ENCODE data around the gene KIAA0319L. TPM values are rescaled to one million over a fixed set of nuclear protein-coding genes. Genes with fewer than 3 reads are reported as not detected.

The KIAA0319L gene
- total and polyA plus RNA-seq, 2 donors (not counting 3 experiments of a cell fraction or from before 2014, with no cell fraction given), result 31.4 to 43.4 TPM

DNA sequence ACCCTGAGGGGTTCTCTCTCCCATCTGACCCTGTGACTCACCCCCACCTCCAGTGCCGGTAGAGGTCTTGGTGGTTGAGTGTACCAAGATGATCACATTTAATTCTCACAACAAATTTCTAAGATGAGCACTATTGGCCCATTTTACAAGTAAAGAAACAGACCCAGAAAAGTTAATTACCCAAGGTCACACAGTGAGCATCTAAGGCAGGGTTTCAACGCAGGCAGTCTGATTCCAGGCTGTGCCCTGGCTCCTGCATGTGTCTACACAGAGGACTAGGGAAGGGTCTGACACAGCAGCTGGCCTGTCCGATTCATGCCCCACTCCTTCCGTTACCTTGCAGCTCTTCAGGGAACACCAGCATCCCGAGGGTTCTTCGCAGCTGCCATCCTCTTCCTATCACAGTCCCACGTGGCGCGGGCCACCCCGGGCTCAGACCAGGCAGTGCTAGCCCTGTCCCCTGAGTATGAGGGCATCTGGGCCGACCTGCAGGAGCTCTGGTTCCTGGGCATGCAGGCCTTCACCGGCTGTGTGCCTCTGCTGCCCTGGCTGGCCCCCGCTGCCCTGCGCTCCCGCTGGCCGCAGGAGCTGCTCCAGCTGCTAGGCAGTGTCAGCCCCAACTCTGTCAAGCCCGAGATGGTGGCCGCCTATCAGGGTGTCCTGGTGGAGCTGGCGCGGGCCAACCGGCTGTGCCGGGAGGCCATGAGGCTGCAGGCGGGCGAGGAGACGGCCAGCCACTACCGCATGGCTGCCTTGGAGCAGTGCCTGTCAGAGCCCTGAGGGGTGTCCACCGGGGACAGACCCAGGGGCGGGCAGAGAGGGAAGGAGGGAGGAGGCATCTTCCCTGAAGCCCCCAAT lies 7.9 kb upstream of the KIAA0319L start:
- BruUV-seq (replicated peaks), result no TSS peak
- H3K9me1 ChIP-seq (replicated peaks; ENCODE audit: control insufficient read depth, extremely low read depth, insufficient read depth, low read length), result no peaks in the 10 kb centered on the region
- intact Hi-C loops (cut with micrococcal nuclease), result loop anchor here (1.0 to 5.0 kb wide), 2 partner anchors 114 to 713 kb away; no protein-coding TSS in a partner anchor
- no peak overlapping the region for H3K4me3 ChIP-seq (replicated peaks in 1 of 3; ENCODE audit: insufficient read depth in 1 of 3, low read depth in 1 of 3, low read length in 3 of 3)
- FAIRE-seq (no peak), DNase-seq (ENCODE audit: low read depth, low spot score) (no peak)
- no peaks in the 10 kb centered on the region for H3K4me1 ChIP-seq (ENCODE audit: control insufficient read depth, extremely low read depth, insufficient read depth, low read length)
- dilution Hi-C loops (cut with MboI; ENCODE audit: extremely low pct_ligation_motif_present, low sequenced_read_pairs), result no loop called here
- no peaks in the 10 kb centered on the region for H4K20me1 ChIP-seq (replicated peaks; ENCODE audit: control insufficient read depth, extremely low read depth, insufficient read depth, low read length)
- H3K4me2 ChIP-seq (ENCODE audit: insufficient read depth, low read length), result no peak overlapping the region
- no peak overlapping the region for H3K9ac ChIP-seq (replicated peaks; ENCODE audit: extremely low read depth, insufficient read depth, low read length)
- H3K27me3 ChIP-seq (ENCODE audit: control insufficient read depth in 2 of 2, insufficient read depth in 2 of 2, low read length in 2 of 2), result no peaks in the 10 kb centered on the region
- no peaks in the 10 kb centered on the region for H3K9me3 ChIP-seq (replicated peaks; ENCODE audit: control insufficient read depth, insufficient read depth, low read length)
- ChIA-PET CTCF (interaction anchor here (0.5 to 5.6 kb wide), 58 partner anchors 8 to 712 kb away, joined by 3 to 363 read pairs (median 4); partner anchors contain the start of genes CLSPN and TFAP2E), POLR2A (no interaction called here)
- H3K36me3 ChIP-seq (ENCODE audit: control insufficient read depth in 2 of 2, extremely low read depth in 1 of 2, insufficient read depth in 2 of 2, low read length in 2 of 2), result peaks cover 0 to 4% of the 10 kb centered on the region in 2 experiments
- TF ChIP-seq GATA2 (IDR thresholded peaks at IDR 0.05; ENCODE audit: insufficient read depth, insufficient read length, low read depth, low read length) (no peak), EZH2 (IDR thresholded peaks at IDR 0.05; ENCODE audit: borderline replicate concordance, low read depth, low read length, severe bottlenecking) (no peak), POLR2A (IDR thresholded peaks at IDR 0.05; ENCODE audit: low read depth, low read length) (no peak), FOS (IDR thresholded peaks at IDR 0.05; ENCODE audit: borderline replicate concordance, insufficient read depth, low read length) (no peak), MYC (IDR thresholded peaks at IDR 0.05; ENCODE audit: low read depth, low read length) (no peak), MAX (IDR thresholded peaks at IDR 0.05; ENCODE audit: insufficient read depth, insufficient read length) (no peak), CTCF (IDR thresholded peaks at IDR 0.05; ENCODE audit: extremely low read depth in 1 of 2, insufficient read depth in 1 of 2, low read depth in 1 of 2, low read length in 2 of 2) (no peak), JUN (IDR thresholded peaks at IDR 0.05; ENCODE audit: borderline replicate concordance, insufficient read depth, insufficient read length, low read depth) (no peak), POLR2AphosphoS5 (IDR thresholded peaks at IDR 0.05; ENCODE audit: insufficient read depth, low read depth, low read length) (no peak)
- no peaks in the 10 kb centered on the region for H3K79me2 ChIP-seq (ENCODE audit: control insufficient read depth, insufficient read depth, low read length)
- no peak overlapping the region for H3K27ac ChIP-seq (ENCODE audit: insufficient read depth, low read depth, low read length)
- no peak overlapping the region for H2AFZ ChIP-seq (ENCODE audit: low read depth, low read length)
